Fibroblast of peridontal ligament (primary cell): ENCODE results near the gene RALGDS.
A peak's percentile ranks its signal among the peaks of the same experiment; 100 is the strongest.
"Not testable (repeated sequence)": the region's sequence is repeated elsewhere in the genome, so short reads cannot be mapped to it uniquely, and the experiment has no call there.

ENCODE experiments used
- DNase-seq: peaks from one replicate; pipeline ENCODE4 v3.0.0-alpha.2; 2010; ENCODE audit errors: extremely low read depth

Gene RALGDS

GRCh38 chr9:133106511-133107244 lies 14.4 kb downstream of the RALGDS start:
- DNase-seq, result no peak

DNA sequence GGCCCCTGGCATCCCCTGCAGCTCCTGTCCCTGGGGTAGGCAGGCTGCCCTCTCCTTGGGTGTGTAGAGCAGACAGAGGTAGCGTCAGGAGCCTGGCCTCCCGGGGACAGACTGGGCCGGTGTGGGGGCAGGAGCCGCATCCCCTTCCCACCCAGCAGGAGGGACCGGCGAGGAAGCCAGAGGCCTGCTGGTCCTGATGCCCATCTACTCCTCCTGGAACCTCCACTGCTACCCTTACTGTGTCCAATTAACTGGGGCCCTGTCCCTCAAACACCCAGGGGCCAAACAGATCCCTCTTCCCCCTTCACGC lies 15.6 kb downstream of the RALGDS start:
- DNase-seq, result no peak

GRCh38 chr9:133104718-133105460 lies 16.2 kb downstream of the RALGDS start:
- DNase-seq, result no peak

DNA sequence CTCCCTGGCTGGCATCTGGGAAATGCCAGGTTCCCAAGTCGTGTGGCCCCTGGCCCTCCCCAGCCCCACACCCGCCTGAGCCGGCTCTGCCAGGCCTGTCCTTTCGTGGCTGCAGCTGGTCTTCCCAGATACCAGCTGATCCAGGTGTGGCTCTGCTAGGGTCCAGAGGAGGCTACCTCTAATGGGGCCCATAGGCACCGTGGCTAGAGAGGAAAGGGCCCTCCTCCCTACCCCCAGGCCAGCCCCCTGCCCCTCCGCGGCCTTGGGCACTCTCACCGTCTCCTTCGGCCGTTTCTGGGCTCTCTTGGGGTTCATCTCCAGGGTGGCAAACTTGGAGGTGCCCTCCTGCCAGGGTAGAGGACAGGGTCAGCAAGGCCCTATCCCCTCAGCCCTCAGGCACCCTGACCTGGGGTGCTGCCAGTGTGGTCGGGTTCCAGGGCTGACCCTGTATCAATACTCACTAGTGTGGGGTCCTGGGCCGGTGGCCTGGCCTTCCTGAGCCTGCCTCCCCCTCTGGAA lies 17.0 kb downstream of the RALGDS start:
- no peak for DNase-seq

GRCh38 chr9:133103183-133103986 lies 17.7 kb downstream of the RALGDS start:
- DNase-seq, result peak; percentile 23

- no peak for DNase-seq
Observed at GRCh38 chr9:133102190-133103021, 18.6 kb downstream of the RALGDS start.

GRCh38 chr9:133101356-133102189 lies 19.5 kb downstream of the RALGDS start:
- no peak for DNase-seq

DNA sequence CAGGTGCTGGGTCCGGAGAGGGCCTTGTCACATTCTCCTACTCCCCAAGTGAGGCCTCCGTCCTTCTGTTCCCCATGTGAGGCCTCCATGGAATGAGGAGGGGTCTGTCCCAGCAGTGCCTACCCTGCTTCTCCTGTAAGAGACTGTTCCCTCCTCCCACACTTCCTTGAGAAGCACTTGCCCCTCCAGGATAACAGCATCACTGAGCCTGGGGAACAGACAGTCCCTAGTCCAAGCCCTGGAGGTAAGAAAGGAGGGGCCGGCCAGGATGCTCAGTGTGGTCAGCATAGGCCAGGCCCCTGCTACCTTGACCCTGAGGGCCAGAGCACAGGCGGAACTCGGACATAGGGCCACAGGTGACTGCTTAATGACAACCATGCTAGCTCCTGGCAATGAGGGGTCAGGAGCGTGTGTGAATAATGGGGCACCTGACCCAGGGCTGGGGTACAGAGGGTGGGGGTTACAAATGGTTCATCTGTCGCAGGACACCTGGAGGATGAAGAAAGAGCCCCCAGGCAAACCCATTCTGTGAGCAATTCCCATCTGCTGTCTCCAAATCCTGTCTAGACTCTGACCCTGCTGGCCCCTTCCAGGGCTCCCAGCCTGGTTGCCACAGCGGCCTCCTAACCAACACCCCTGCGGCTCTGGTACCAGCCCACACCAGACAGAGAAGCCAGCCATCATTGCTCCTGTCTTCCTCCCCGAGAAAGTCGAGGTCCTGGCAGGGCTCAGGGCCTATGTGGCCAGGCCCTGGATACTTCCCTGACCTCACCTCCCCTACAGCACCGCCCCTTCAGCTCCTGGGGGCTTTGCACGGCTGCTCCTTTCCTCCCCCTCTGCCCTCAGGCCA lies 20.3 kb downstream of the RALGDS start:
- DNase-seq, result no peak

- DNase-seq, result no peak
Observed at GRCh38 chr9:133099726-133100505, 21.1 kb downstream of the RALGDS start.

- no peak for DNase-seq
Observed at GRCh38 chr9:133098871-133099270, 22.2 kb downstream of the RALGDS start.

DNA sequence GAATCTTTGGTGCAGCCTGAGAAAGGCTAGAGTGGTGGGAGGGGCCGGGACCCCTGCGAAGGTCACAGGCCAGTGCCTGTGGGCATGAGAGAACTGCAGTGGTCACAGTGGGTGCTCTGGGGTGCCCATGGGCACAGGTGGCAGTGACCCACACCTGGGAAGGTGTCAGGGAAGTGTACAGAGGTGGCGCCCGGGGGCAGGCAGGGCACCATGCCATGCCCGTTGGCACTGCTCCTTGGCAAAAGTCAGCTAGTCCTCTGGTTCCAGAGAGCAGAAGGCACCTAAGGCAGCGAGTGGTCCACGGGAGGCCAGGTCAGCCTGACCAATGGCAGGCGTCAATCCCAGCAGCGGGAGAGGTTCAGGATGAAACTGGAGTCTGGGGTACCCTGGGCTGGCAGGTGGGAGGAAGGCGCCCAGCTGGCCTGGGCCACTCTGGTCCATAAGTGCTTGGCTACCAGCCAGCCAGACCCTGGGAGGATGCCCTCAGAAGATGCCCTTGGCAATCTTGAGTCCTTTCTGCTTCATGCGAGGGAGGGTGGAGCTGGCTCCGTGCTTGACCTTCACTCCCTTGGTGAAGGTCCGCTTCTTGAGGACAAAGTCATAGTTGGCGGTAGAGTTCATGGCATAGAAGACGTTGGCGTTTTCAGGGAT lies 22.8 kb downstream of the RALGDS start:
- no peak for DNase-seq

- DNase-seq, result no peak
Observed at GRCh38 chr9:133094842-133095393, 26.1 kb downstream of the RALGDS start.

GRCh38 chr9:133094351-133094750 lies 26.7 kb downstream of the RALGDS start:
- DNase-seq, result not testable (repeated sequence)

DNA sequence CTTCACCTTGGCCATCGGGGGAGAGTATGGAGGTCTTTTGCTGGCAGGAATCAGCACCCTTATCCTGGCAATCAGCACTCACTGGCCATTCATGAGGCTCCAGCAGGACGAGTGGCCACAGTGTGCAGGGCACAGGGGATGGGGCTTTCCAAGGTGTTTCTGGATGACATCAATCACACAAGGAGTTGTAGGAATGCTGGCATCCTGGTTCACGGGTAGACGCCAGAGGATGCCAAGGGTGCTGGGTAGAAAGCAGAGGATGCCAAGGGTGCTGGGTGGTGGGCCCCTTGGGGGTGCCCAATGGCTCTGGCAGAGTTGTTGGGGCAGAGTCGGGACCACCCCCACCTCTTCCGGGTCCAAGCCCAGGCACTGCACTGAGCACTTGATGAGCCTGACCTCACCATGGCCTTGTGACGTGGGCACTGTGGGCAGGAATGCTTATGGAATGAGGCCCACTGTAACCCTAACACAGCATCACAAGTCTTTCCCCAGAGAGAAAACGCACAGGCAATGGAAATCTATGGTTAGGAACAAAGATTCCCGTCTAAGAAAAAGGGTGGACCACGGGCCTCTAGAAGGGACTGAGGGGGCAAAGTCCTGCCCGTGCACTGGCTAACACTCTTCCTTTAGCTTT lies 30.2 kb downstream of the RALGDS start:
- no peak for DNase-seq

DNA sequence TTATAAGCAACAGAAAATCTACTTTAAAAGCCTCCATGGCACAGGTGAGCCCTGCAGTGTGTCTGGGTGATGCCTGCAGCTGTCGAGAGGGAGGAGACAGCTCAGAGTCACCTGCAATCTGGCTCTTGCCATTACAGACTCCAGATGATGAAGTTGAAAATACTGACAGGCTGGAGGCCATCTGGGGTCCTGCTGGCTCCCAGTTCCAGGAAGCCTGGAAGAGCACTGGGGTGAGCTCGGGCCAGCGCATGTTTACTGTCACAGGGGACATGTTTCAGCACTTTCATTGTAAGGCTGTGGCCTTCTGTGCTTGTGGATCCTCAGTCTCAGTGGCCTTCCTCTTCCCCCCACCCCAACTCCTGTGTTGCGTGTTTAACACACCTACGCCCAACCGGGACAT lies 30.9 kb downstream of the RALGDS start:
- no peak for DNase-seq

DNA sequence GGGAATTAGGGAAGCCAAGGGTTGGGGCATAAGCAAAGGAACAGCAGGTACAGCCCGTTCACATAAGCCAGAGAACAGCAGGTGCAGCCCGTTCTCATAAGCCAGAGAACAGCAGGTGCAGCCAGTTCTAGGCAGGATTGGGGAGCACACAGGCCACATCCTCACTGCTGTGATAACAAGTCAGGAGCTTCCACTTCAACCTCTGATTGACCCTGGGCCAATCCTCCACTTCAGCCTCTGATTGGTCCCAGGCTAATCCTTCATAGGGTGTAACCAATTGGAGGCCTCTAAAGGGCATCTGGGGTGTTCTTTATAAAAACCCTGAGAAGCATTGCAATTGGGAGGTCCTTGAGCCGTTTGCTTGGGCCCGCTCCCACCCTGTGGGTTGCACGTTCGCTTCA lies 31.8 kb downstream of the RALGDS start:
- no peak for DNase-seq

DNA sequence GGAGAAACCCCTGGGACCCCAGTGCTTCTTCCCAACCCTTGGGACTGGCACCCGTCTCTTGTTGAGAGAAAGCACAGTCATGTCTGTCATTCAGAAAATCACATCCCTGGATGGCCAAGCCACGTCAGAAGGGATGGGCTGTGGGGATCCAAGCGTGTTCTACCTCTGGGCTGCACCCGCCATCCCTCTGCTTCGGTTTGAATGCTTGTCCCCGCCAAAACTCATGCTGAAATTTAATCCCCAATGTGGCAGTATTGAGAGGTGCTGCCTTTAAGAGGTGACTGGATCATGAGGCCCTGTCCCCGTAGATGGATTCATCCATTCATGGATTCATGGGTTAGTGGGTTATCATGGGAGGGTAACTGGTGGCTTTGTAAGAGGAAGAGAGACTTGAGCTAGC lies 32.3 kb downstream of the RALGDS start:
- DNase-seq, result no peak
